GM18867 (cell line): ENCODE results near the gene SPEN.
A peak's percentile ranks its signal among the peaks of the same experiment; 100 is the strongest.

Experiments used
- ATAC-seq: cut with Tn5 transposase; IDR thresholded peaks from one replicate; pipeline ENCODE4 v1.9.1; 2021; ENCODE audit warnings: mild to moderate bottlenecking, moderate library complexity; ENCODE audit not compliant: unreplicated experiment

Gene SPEN

DNA sequence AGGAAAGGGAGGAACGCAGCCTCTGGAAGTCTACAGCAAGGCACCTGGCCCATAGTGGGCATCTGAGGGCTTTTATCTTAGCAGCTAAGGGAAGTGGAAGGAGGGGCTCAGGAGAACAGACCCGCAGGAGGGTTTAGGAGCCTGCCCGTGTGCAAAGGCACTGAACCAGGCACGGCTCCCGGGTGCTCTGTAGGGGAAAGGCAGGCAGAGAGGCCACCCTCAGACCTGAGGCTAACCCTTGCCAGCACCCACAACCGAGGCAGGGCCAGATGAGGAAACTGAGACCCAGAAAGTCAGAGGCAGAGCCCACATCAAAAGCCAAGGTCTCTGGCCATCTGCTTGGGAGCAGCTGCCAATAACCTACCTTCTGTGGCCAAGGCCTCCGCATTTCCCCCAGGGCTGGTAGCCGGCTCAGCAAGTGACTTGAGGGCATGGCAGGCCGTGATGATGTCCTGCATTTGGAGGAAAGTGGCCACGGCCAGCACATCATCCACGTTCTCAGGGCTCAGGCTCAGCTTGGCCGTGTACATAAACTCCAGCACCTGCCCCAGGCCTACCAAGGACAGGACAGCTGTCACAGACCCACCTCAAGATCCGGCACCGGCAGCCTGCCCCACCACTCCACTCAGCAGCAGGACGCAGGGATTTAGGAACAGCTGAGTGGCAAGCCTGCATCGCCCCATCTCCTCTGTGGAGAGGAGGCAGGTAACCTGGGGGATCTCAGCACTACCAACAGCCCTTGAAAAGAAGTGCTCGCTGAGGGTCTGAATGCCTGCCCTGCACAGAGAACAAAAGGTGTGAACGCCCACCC, 99.3 kb downstream of the SPEN start:
- no peak for ATAC-seq

DNA sequence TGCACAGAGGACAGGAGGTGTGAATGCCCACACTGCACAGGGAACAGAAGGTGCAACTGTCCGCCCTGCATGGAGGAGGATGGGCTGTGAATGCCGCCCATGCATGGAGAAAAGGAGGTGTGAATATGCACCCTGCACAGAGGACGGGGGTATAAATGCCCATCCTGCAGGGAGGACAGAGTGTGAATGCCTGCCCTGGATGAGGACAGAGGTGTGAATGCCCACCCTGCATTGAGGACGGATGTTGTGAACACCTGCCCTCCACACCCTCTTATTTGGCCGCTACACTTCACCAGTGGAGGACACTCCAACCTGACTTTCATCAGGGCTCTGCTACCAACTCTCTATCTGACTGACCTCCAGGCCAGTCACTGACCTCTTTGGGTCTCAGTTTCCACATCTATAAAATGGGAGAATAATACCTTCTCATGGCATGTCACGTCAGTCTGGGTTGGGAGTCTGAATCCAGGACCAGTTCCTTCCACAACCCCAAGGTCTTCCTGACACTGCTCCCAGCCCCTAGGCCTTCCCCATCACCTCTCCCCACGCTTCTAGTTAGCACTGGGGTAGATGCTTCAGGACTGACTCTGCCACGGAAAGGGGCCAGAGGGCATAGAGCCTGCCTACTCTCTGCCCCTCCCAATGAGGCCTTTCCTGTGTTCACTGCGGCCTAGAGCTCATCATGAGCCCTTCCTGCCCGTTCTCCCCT, 100.0 kb downstream of the SPEN start:
- no peak for ATAC-seq

DNA sequence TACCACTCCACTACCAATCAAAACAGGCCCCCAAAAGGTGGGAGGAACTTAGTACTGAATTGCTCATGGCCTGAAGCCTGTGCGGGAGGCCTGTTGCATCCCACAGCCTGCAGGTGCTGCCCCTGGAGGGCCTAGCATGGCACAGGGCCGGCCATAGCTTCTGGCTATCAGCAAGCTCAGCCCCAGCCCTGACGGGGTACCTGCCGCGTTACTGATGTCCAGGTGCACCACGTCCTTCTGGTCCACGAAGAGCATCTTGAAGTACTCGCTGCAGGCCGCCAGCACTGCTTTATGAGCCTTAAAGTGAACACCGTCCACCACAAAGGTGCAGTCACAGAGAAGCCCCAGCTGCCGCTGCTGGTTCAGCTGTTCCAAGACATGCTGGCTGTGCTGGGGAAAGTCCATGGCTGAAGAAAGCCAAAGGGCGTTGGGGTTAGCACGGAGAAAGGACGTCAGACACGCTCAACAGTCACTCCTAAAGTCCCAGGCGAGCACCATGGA, 100.6 kb downstream of the SPEN start:
- no peak for ATAC-seq

DNA sequence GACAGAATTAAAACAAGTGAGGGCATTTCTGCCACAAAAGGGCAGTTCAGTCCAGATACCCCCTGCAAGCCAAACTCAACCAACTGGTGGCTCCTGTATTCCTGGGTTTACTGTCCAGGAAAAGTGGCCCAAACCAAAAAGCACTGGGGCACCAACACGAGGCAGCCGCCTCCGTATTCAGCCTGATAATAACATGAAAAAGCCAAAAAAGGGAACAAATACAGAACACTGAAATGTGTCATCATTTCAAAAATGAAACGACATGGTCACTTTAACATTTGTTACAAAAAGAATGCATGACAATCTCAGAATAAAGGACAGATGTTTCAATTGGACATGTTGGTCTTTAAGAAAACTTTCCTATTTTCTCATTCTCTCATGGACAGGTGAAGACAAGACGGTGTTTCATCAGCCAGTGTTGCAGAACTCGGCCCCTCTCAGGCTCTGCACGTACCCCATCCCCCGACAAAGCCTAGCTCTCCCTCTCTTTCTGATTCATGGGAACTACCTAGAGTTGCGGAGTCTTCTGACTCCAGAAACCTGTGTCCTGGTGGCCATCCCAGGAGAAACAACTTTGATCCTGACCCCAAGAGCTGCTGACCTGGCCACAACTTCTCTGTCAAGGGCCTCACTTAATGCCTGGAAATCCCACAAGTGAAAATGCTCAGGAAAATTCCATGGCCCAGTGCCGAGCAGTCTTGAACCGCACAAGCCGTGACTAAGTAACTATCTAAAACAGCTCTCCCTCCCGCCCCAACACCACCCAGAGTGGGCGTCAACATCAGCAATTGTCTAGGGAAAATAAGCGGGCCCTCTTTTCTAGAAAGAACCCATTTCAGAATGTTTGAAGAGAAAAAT, 101.3 kb downstream of the SPEN start:
- ATAC-seq: no peak

DNA sequence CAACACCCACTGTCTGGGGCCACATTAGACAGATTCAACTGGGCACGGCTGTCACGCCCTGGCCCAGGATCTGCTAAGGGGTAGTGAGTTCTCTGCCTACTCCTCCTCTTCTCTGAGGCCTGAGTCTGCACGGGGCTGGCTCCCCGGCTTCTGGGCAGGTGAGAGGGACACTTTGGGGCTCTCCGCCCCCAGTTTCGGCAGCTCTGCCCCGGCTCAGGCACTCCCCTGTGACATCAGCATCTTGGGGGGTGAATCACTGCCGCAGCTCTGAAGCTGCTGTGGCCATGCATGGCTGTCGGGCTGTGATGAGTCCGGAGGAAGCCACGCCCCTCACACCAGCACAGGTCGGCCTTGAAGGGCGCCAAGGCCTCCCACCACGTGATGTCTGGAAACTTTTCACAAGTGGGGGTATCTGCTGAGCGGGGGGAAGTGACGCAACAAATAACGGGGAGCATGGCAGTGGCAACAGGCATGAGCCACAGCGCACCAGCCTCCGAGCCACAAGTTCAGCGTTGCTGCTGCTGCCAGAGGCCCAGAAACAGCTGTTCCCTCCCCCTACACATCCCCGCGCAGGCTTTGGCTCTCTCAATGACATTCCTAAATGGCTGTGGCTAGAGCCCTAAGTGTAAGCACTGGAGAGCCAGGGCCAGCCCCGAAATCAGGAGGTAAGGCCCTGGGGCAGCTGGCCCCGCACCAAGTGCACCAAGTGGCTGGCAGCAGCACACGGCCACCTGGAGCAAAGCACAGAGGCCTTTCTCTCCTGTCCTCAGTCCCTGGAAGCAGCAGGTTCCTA, 102.1 kb downstream of the SPEN start:
- peak; percentile 78 for ATAC-seq

DNA sequence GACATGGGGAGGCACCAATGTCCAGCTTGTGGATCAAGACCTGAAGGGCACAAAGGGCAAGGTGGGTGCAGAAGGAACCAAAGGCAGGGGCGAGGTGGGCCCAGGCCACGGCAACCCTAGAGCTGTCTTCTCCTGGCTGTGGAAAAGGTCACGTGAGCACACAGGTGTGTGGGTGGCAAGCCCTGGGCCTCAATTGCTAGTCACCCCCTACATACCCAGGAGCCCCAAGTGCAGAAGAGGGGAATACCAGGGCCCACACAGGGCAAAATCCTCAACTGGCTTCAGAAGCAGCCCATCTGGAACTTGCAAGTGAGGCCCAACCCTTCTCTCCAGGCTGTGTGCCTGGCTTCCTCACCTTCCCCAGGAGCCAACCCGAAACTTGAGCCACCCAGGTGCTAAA, 102.8 kb downstream of the SPEN start:
- no peak for ATAC-seq

DNA sequence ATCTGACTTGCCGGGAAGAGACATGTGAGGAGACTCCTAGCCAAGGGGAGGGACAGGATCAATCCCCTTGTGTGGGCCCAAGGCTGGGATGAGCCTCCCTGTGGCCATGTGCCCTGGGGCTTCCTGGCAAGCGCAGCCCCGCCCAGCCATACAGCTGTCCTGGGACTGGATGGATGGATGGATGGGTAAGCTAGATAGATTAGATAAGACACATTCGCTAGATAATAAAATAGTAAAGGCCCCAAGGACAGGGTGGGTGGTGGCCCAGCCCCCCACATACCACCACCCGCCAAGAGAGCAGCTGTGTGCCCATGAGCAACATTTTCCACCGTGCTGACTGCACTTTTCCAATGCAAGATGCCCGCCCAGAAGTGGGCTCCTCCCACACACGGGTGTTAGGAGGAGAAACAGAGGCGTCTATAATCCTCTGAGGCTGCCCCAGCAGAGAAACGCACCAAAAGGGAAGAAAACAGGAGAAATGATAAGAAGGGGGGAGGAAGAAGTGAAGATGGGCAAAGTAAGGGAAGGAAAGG, 103.3 kb downstream of the SPEN start:
- ATAC-seq: no peak

DNA sequence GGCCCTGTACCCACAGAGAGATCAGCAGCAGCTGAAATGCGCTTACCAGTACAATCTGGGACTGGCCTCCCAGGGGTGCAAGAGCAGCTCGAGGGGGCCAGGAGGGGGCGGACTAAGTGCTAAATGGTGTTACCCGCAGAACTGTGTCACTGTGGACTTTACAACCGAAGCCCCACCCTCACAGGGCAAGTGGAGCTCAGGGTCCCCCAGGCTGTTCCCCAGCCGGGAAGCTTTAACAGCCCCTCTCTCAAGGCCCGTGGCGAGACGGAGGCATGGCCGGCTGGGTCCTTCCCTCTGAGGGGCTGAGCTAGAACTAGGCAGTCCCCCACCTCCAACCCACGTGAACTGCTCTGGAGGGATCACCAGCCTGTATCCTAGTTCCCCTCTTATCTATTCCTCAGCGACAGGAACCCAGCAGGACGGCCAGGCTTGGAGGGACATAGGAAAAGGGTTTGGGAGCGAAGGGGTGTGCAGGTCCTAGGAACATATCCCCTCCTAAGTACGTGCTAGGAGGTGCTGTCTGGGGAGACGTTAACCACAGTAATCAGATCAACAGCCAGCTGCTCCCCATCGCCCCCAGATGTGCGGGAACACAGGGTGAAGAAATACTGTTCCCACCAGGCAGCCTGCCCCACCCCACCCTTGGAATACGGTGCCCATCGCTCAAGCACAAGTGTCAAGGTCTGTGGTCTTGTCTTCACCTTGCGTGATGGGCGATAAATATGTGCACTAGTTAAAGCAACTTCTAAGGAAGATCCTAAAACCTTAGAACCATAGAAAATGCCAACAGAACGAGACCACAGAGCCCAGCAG, 104.0 kb downstream of the SPEN start:
- ATAC-seq: no peak

DNA sequence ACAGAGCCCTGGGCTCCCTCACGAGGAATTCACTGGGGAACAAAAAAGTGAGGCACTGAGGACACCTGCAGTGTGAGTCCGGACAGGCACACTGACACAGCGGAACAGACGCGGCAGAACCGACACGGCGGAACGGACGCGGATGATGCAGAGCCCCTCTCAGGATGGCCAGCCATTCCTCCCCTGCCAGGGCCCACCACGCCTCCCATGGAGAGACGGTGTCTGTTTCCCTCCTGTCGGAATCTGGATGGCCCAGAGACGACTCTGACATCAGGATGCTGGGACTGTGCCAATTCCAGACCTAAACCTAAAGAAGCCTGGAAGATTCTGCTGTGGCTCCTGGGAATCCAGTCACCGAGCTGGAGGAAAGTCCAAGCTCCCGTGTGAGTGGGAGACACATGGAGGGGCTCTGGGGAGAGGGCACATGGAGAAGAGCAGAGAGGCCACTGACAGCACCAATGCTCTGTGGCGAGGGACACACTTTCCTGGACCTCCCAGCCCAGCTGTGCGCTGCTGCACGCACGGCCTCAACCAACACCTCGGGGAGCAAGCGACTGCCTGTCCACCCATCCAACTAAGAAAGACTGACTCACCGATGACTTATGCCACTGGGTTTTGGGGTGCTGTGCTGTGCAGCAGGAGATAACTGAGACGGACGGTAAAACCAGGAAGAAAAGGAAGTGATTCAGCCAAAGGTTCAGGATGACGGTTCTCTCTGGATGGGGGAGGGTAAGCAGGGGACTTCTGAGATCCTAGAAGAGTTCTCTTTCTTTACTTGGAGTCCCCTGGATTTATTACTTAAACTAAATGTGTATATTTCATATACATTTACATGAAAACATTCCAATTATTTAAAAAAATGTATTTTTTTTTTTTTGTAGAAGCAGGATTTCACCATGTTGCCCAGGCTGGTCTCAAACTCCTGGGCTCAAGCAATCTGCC, 105.1 kb downstream of the SPEN start:
- ATAC-seq: no peak

DNA sequence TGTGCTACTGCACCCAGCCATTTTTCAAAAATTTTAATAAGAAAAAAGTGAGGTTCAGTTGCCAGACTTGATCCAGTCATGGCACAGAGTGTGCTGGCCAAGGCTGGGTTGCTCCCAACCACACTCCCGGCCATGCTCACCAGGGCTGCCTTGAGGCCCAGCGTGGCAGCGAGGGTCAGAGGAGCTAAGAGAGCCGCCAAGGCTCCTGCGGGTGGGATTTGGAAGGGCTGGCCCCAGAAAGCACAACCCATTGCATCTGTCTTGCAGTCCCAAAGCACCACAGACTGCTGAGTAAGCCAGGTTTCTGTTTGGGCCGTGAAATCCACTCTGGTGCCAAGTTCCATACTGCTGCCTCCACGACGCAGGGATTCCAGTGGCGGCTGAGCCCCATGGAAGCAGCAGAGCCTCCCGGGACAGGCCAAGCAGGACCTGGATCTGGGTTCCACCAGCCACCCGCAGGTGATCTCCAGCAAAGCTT, 105.8 kb downstream of the SPEN start:
- no peak for ATAC-seq

DNA sequence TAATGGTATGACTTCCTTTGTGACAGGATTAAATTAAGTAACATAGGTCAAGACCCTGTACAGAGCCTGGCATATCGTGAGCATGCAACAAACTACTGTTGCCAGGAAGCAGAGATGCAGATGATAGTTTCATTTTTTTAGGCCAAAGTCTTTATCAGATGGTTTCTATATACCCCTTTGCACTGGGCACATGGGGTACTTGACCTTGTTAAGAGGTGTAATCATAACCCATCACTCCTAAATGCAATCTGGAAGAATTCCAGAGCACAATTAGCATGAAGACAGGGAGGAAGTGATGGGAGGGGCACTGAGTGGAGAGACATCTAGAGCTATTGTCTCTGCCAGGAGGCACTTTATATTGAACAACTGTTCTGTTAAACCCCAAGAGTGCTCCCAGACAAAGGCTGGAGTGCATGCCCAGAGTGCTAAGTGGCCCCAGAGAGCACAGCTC, 106.3 kb downstream of the SPEN start:
- ATAC-seq: no peak

DNA sequence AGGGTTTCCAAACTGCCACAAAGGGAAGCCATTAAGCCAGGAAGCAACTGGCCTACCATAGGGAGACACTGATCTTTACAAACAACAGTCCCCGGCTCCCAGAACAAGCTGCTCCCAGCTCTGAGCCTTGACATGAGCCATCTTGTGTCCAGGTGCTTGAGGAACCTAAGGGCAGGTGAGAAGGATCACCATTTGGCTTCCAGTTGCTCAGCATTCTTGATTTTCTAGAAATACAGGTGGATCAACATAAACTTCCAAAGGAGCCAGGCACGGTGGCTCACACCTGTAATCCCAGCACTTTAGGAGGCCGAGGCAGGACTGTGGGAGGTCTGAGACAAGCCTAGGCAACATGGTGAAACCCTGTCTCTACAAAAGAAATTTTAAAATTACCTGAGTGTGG, 106.8 kb downstream of the SPEN start:
- ATAC-seq: no peak

DNA sequence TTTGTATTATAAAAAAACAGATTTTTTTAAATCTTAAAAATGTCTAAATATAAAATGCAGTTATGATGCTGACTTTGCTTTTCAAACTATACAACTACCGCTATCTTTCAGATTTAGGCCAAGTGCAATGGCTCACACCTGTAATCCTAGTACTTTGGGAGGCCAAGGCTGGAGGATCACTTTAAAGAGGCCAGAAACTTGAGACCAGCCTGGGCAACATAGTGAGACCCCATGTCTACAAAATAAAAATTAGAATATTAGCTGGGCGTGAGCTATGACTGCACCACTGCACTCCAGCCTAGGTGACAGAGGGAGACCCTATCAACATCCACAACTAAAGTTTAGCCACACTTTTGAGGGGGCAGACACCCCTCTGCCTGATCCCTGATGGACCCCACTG, 108.0 kb downstream of the SPEN start:
- no peak for ATAC-seq

DNA sequence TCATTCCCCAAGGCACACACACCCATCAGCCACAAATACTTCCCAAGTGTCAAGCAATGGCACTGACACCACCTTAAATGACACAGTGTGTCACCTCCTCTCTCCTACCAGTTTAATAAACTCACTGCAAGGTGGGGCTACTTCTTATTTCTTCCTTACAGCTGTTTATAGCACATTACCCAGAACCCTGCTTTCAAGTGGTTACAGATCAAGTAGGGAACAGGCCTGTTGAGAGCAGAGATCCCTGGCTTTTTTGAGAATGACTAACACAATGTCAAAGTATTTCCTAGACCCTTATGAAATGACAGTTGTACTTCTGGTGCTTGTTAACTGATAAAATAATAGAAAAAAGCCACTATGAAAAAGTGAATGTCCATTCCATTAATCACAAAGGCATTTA, 108.6 kb downstream of the SPEN start:
- no peak for ATAC-seq

DNA sequence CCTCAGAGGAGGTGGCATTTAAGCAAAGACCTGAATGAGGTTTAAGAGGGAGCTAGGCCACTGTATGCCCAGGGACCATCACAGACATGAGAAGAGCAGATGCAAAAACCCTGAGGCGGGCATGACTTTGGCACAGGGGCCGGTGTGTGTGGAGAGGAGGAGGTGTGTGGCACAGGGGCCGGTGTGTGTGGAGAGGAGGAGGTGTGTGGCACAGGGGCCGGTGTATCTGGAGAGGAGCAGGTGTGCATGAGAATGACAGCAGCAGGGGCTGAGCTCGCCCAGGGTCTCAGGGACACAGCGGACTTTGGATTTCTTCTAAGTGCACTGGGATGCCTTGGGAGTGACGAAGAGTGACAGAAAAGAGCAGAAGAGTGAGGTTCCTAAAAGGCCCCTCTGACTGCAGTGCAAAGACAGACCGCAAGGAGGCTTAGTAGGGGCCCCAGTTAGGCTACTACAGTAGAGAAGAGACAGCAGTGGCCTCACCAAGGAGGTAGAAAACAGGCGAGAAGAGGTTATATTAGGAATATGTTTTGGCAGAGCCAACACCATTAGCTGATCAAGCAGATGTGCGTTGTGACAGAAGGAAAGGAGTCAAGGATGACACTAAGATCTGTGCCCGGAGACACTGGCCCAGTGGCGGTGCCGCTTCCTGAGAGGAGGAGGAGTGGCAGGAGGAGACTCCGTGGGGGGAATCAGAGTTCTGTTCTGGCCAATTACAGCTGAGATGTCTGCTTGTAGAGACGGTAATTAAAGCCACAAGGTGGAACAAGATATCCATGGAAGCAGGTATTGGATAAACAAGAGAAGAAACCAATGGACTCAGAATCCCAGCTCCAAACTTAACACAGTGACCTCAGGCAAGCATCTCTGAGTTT, 110.0 kb downstream of the SPEN start:
- ATAC-seq: no peak

DNA sequence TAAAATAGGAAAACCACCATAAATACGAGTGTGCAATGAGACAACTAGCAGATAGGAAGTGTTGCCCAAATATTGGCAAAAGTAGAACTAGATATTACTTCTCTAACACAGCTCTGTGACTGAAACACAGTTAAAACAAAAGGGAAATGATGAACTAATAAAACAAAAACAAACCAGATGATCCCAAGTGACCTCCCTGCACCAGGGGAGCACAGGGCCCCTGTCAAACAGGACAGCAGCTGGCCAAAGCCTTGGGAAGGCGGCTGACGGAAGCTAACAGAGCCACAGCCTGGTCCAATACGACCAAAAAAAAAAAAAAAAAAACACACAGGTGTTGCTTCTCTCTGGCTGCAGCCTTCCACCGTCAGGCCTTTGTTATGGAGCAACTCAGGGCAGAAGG, 110.6 kb downstream of the SPEN start:
- no peak for ATAC-seq

DNA sequence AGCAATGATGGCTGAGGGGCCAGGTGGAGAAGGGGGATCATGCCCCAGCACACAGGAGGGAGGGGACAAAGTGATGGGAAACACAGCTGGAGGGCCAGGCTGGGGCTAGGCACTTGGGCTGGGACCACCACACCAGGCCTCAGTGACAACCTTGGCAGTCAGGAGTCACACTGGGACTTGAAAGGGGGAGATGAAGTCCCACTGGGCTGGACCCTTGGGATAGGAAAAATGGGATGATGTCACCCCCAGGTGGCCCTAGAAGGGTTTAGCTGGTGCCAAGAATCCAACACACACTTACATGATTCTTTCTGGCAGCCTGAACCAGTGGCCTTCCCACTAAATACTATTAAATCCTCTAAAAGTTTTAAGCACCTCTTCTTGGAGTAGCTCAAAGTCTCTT, 111.3 kb downstream of the SPEN start:
- ATAC-seq: no peak
